Measurements from ENCODE around the gene NPAS3.

The NPAS3 gene

GRCh38 chr14:33381717-33382116 is 443.0 kb downstream of the NPAS3 start:
- DNase-seq (ENCODE audit: low read depth), result no peak

- DNase-seq (ENCODE audit: low read depth), result no peak
Measured at GRCh38 chr14:33386140-33386539, 447.5 kb downstream of the NPAS3 start.

DNA sequence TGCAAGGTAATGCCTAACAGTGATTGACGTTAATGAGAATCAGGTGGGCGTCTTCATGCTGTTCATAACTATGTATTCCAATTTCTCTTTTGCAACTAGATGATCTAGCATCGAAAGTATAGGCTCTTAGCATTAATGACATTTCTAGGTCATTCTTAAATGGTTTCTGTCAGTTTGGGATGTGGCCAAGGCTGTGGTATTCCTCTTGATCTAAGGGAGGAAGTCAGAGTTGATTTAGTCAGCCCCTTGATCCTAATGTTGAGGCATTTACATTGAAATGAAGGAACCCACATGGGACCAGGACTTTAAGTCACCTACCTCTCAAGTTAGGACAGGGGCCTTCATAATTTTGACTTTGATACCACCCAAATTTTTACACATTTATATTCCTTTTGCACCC is 448.1 kb downstream of the NPAS3 start:
- no peak for DNase-seq (ENCODE audit: low read depth)

DNA sequence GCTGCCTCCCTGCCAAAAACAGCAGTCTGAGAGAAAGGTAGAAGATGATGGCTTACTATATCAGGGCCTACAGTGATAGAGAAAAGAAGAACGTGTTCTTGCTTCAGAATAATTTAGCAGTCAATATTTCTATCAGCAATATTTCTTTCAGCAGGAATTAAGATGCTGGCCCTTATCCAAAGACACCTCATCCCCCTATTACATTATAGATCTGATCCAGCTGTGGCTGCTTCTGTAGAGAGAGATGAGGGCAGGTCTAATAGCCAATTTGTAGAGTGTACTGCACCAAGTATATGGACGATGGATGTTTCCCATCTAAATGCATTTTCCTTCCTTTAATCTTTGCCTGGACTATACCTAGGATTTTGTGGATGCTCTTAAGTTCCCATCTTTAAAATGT is 451.7 kb downstream of the NPAS3 start:
- no peak for DNase-seq (ENCODE audit: low read depth)

GRCh38 chr14:33393231-33393894 is 454.7 kb downstream of the NPAS3 start:
- DNase-seq (ENCODE audit: low read depth), result no peak

DNA sequence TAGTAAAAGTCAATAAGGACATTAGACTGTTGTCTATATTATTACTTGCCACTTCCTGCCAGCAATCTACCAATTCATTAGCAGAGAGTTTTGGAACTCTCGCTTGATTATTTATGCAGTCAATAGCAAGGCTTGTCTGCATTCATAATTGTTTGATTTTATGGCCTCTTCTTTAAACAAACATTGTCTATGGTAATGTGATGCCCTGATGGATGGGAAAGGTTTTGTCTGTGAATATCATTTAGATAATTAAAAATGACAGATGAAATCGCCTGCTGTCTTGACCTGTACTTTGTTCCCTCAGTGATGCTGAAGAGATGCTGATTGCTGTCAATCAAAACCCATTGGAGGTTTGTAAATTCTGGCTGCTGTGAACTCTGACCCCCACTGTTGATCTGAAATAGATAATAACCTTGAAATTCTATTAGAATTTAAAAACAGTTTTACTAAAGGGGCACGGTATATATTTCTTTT is 455.3 kb downstream of the NPAS3 start:
- DNase-seq (ENCODE audit: low read depth), result no peak

GRCh38 chr14:33401311-33401710 is 462.6 kb downstream of the NPAS3 start:
- DNase-seq (ENCODE audit: low read depth), result no peak

DNA sequence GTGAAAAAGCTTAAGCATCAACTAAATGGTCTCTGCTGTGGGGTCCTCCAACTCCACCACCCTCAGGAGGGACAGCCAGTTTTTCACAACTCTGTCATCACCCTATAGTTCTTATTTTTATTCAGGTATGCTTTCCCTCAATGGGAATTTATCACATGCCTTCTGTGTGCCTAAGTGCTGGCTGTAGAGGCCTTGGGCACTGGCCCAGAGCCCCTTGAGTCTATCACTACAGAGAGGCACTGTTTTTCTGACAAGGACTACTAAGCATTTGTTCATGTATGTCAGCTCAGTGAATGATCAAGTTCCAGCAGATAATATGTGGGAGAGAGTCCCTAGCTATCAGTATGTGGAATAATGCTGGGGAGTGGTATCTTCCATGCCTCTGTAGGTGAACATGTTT is 463.9 kb downstream of the NPAS3 start:
- DNase-seq (ENCODE audit: low read depth), result no peak

DNA sequence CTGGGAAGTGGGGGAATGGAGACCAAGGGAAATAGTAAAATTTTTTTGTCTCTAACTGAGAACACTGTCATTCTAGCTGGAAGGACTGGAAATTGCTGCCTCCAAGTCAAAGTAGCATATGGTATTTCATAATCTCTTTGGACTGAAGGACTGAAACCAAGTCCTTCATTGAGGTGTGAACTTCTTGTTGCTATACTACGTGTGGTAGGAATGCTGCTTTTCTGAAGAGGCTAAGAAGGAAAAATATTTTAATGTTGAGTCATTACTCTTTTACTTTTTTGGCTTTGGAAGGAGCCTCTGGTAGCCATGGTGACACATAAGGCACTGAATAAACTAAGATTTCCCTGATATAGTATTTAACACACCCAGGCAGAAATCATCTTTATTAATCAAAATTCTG is 465.4 kb downstream of the NPAS3 start:
- no peak for DNase-seq (ENCODE audit: low read depth)

DNA sequence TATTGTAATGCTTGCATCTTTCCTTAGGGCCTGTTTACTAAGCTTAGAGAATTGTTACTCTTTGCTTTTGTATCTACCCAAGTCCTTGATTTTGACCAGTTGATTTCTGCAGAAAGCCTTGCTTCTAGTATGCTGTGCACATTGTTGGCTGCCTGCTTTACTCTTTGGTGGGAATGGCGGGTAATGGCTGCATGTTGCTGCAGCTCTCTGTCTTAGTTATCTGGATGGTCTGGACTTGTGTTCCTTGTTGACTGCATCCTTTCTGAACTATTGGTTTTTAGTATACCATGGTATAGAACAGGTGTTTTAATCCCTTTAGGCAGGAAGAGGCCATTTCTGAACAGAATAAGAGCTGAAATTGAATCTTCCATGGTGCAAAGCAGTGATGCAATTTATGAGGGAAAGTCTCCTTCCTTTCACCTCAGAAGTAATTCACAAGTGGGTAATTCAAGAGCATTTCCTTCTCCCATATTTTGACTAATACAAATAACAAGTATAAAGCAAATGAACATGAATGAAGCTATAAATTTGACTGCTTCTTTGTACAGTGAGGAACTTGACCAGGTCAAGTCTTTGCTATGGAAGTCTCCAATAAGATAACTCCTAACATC is 466.4 kb downstream of the NPAS3 start:
- no peak for DNase-seq (ENCODE audit: low read depth)

GRCh38 chr14:33406766-33407165 is 468.1 kb downstream of the NPAS3 start:
- no peak for DNase-seq (ENCODE audit: low read depth)

DNA sequence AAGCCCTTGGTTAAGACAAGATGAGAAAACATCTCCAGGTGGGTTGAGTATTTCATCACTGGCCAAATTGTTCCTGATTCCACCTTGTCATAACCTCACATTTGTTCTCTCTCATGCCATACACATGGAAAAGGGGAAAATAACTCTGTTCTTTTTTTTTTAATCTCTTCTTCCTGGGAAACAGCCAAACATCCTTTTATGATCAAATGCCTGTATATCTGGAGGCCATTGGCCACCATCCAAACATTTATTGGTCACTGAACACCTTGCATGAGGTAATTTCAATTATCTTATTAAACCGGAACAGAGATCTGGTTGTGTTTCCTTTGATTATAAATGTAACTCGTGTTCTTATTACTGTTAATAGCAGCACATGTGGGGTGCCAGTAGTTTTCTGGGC is 469.6 kb downstream of the NPAS3 start:
- DNase-seq (ENCODE audit: low read depth), result no peak

GRCh38 chr14:33412450-33412849 is 473.8 kb downstream of the NPAS3 start:
- DNase-seq (ENCODE audit: low read depth), result no peak

DNA sequence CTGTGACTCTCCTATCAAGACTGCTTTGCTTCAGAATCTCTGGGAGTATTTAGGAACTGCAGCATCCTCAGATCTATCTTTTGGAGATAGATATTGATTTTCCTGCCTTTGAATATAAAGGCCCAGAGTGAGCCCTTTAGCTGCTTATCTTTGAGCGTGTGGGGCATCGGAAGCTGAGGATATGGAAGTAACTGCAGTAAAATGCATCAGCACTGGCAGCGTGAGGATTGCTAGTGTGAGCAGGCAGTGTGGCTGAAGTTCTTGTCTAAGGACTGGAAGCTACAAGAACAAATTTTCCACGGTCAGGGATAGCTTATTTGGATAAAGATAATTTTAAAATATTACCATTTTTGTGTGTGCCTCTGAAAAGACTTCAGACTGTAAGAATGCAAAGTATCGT is 474.7 kb downstream of the NPAS3 start:
- no peak for DNase-seq (ENCODE audit: low read depth)

DNA sequence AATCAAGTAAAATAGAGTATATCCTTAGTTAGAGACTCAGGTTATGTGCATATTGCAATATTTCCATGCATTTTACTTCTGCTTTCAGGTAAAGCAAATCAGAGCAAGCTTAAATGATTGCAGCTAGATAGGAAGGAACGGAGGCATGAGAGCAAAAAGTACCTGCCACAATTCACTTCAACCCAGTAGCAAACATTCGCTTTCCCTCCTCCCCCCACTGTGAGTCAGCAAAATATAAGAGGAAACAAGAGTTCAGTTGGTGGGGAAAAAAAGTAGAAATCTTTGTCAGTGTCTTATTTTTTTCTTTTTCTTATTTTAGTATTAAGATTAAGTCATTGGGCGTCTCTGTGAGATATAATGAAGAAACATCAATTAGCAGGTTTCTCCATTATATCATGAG is 475.4 kb downstream of the NPAS3 start:
- no peak for DNase-seq (ENCODE audit: low read depth)

DNA sequence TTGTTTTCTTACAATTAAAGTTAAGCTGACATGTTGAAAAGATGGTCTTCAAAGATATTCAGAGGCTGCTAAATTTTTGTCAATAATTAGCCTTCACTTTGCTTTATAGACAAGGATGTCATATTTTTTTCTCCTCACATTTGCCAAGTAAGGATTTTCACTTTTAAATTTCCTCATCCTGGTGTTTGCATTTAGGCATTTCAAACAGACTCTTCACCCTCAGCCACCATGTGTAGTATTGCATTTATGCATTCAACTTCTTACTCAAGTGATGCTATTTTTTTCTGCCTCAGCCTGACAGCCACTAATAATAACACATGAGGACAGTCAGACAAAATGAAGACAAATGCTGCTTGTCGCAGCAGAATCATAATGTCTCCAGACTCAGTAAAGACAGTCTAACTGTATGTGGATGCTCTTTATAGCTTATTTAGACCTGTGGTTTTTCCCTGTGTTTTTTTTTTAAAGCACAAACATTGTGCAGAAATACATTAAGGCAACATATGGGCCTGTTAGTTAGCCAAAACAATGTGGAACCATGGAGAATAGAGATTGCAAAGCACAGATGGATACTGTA is 481.5 kb downstream of the NPAS3 start:
- DNase-seq (ENCODE audit: low read depth), result no peak

GRCh38 chr14:33430414-33431035 is 491.8 kb downstream of the NPAS3 start:
- DNase-seq (ENCODE audit: low read depth), result no peak

- no peak for DNase-seq (ENCODE audit: low read depth)
Measured at GRCh38 chr14:33432407-33433023, 493.8 kb downstream of the NPAS3 start.

DNA sequence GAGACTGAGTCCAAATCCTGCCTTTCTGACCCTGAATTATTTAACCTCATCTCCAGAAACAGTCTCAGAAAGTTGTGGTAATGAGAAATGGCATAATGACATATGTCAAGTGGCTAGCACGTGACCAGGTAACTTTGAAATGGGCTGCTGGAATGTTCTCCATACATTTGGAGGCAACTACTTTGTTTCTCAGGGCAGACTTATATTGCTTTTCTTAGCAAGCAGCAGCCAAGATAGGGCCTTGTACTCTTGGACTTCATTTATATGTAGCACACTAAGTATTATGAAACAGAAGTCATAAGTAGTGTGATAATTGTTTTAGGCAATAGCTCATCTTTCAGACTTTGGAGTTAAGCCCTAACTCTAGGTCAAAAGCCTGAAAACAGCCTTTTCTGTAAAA is 494.7 kb downstream of the NPAS3 start:
- no peak for DNase-seq (ENCODE audit: low read depth)

DNA sequence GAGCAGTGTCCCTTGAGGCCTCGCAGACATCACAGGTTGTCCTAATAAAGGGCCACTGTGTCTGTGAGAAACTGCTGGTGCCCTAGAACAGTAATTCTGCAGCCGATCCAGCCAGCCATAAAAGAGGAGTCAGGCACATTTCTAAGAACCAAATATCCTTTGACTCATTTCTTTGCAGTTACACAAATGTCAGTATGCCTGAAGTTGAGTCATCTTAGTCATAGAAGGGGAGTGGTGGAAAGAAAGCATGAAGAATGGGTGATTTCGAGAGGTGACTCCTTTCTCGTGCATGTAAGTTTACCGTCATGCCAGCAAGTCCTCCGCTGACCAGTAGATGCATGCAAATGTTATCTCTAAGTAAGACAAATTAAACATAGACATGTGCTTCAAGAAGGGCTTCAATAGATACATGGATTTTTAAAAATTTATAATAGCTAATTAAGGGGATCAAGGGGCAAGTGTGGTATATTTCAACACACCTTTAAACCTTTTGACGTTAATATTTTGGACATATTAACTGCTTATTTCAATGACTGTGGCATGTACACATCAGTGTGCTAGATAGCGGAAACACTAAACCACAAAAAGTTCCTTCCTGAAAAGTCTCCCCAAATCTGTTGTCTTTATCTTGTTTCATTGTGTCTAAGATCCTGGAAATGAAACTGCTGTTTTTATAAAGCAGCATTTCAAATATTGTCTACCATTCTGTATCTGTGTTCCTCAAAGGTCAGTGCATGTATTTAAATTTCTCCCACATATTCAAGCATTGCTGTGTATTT is 497.4 kb downstream of the NPAS3 start:
- no peak for DNase-seq (ENCODE audit: low read depth)

GRCh38 chr14:33441633-33442032 is 503.0 kb downstream of the NPAS3 start:
- no peak for DNase-seq (ENCODE audit: low read depth)

- DNase-seq (ENCODE audit: low read depth), result no peak
Measured at GRCh38 chr14:33444136-33444535, 505.5 kb downstream of the NPAS3 start.
